ENCODE measurements around the gene FITM1. TPM values are rescaled to one million over a fixed set of nuclear protein-coding genes. Genes with fewer than 3 reads are reported as not detected.

Gene FITM1
- total RNA-seq, 4 donors from 2014 or later, result 0.68 TPM; not detected in 3

DNA sequence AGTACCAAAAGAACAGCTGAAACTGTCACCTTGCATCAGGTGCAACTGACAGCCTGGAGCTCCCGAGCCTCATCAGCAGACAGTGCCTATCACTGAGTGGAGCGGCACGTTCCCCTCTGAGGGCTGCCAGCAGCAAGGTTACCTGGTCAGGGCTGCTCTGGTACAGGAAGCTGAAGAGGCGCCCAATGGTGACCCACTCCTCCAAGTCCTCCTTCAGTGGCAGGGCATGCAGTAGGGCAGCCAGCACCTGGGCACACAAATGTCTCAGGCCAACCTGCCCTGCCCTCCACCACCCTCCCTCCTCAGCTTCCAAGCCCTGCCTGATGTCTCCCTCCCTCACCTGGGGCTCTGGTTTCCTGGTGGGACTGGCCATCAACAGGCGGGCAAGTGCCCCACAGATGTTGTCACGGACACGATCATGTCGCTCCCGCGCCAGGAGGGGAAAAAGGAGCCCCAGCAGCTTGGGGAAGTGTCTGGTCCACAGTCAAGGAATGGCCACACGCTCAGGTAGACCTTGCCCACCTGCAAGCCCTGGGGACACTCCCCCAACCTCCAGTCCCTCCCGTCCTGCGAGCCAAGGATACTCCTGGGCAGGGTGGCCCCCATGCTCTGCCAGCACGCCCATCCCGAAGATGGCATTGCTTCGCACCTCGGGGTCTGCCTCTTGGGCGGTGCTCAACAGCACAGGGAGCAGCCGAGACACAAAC, 51.1 kb downstream of the FITM1 start:
- no peak for TF ChIP-seq CTCF (IDR thresholded peaks at IDR 0.05; ENCODE audit: low read depth)

Small RNA genes within 50 kb of the gene (small RNA-seq; reads per million reads assigned to genes)
- not detected for gene IPO4
- gene IRF9, result not detected
- gene RNA5SP383, result 1.1 reads per million

Other genes with a start within 250 kb of the FITM1 start
- 10 to 100 TPM; 42.0 to 60.7 (median 45.8) TPM for gene DHRS4, start 176.9 kb upstream of the FITM1 start, total RNA-seq
- gene DHRS4L2, start 141.7 kb upstream of the FITM1 start, total RNA-seq, result 10 to 100 TPM; 13.9 to 26.4 (median 20.9) TPM
- gene CARMIL3, start 78.7 kb upstream of the FITM1 start, total RNA-seq, result under 1 TPM in 3 of 4 donors, not detected in 1; 0.17 to 0.33 (median 0.22) TPM
- gene CPNE6, start 59.1 kb upstream of the FITM1 start, total RNA-seq, result not detected
- 100 to 1,000 TPM in 1 of 4 donors, 10 to 100 TPM in 3; 24.0 to 125 (median 53.1) TPM for gene PCK2, start 36.3 kb upstream of the FITM1 start, total RNA-seq
- 10 to 100 TPM; 39.6 to 83.5 (median 53.2) TPM for gene DCAF11, start 15.9 kb upstream of the FITM1 start, total RNA-seq
- gene NRL, start 15.7 kb upstream of the FITM1 start, total RNA-seq, result 1 to 10 TPM in 3 of 4 donors, not detected in 1; 1.0 to 3.0 (median 1.1) TPM
- 100 to 1,000 TPM in 2 of 4 donors, 10 to 100 TPM in 2; 89.6 to 110 (median 99.7) TPM for gene PSME1, start 5.5 kb downstream of the FITM1 start, total RNA-seq
- gene EMC9, start 10.9 kb downstream of the FITM1 start, total RNA-seq, result 10 to 100 TPM in 2 of 4 donors, 1 to 10 TPM in 2; 6.7 to 16.3 (median 11.6) TPM
- 10 to 100 TPM; 34.5 to 42.8 (median 39.5) TPM for gene PSME2, start 16.0 kb downstream of the FITM1 start, total RNA-seq
- 10 to 100 TPM; 21.7 to 54.8 (median 27.4) TPM for gene RNF31, start 16.8 kb downstream of the FITM1 start, total RNA-seq
- 10 to 100 TPM; 31.6 to 83.1 (median 55.9) TPM for gene IRF9, start 30.6 kb downstream of the FITM1 start, total RNA-seq
- gene REC8, start 41.4 kb downstream of the FITM1 start, total RNA-seq, result 10 to 100 TPM in 1 of 4 donors, 1 to 10 TPM in 3; 3.1 to 27.7 (median 5.5) TPM
- 10 to 100 TPM; 12.1 to 60.0 (median 17.3) TPM for gene IPO4, start 58.2 kb downstream of the FITM1 start, total RNA-seq
- gene TM9SF1, start 64.8 kb downstream of the FITM1 start, total RNA-seq, result 10 to 100 TPM; 36.7 to 46.6 (median 41.5) TPM
- gene TSSK4, start 75.0 kb downstream of the FITM1 start, total RNA-seq, result not detected
- gene CHMP4A, start 82.8 kb downstream of the FITM1 start, total RNA-seq, result 100 to 1,000 TPM in 2 of 4 donors, 10 to 100 TPM in 2; 54.1 to 114 (median 82.3) TPM
- 10 to 100 TPM; 14.3 to 30.3 (median 24.1) TPM for gene MDP1, start 85.4 kb downstream of the FITM1 start, total RNA-seq
- 100 to 1,000 TPM; 106 to 156 (median 122) TPM for gene NEDD8, start 101.7 kb downstream of the FITM1 start, total RNA-seq
- 10 to 100 TPM; 31.3 to 75.5 (median 54.3) TPM for gene GMPR2, start 102.3 kb downstream of the FITM1 start, total RNA-seq
- 10 to 100 TPM; 46.1 to 68.0 (median 58.3) TPM for gene TINF2, start 112.0 kb downstream of the FITM1 start, total RNA-seq
- gene TGM1, start 132.5 kb downstream of the FITM1 start, total RNA-seq, result 1 to 10 TPM in 1 of 4 donors, under 1 TPM in 2, not detected in 1; 0.49 to 1.3 (median 0.85) TPM
- gene RABGGTA, start 140.9 kb downstream of the FITM1 start, total RNA-seq, result 10 to 100 TPM; 11.9 to 34.9 (median 22.6) TPM
- 10 to 100 TPM; 22.7 to 33.0 (median 28.6) TPM for gene DHRS1, start 169.1 kb downstream of the FITM1 start, total RNA-seq
- gene NOP9, start 169.2 kb downstream of the FITM1 start, total RNA-seq, result 10 to 100 TPM; 14.3 to 19.4 (median 15.1) TPM
- gene CIDEB, start 177.3 kb downstream of the FITM1 start, total RNA-seq, result 10 to 100 TPM in 2 of 4 donors, 1 to 10 TPM in 2; 5.2 to 14.3 (median 10.3) TPM
- 10 to 100 TPM in 1 of 4 donors, 1 to 10 TPM in 3; 2.0 to 11.9 (median 6.4) TPM for gene LTB4R2, start 179.5 kb downstream of the FITM1 start, total RNA-seq
- gene LTB4R, start 180.8 kb downstream of the FITM1 start, total RNA-seq, result 10 to 100 TPM in 1 of 4 donors, 1 to 10 TPM in 3; 4.2 to 10.9 (median 7.5) TPM
- 100 to 1,000 TPM in 1 of 4 donors, 10 to 100 TPM in 3; 16.5 to 103 (median 28.8) TPM for gene ADCY4, start 204.4 kb downstream of the FITM1 start, total RNA-seq
- gene RIPK3, start 209.3 kb downstream of the FITM1 start, total RNA-seq, result 10 to 100 TPM; 10.3 to 14.3 (median 12.3) TPM
- 10 to 100 TPM; 20.9 to 33.5 (median 26.1) TPM for gene NFATC4, start 237.5 kb downstream of the FITM1 start, total RNA-seq

Measured in subcutaneous adipose tissue (tissue), 4 donors.